CD4-positive, alpha-beta T cell (primary cell): Measurements from ENCODE around the gene ARNT2. TPM values are rescaled to one million over a fixed set of nuclear protein-coding genes. Genes with fewer than 3 reads are reported as not detected.

Source experiments
- ATAC-seq: fragments of 200-7000 bp; cut with Tn5 transposase; one replicate; pipeline ENCODE4 v1.10.0; 2022; ENCODE audit warnings: mild to moderate bottlenecking; ENCODE audit not compliant: poor library complexity
- CTCF ChIA-PET: fragments of 350-600 bp; sonication (Branson Sonifier 250); formaldehyde crosslinking; loops from one replicate; lab custom pipeline; 2021; ENCODE audit warnings: antibody characterized with exemption, inconsistent platforms; lab: Charles Lee
- POLR2A ChIA-PET: fragments of 350-600 bp; sonication (Branson Sonifier 250); formaldehyde crosslinking; loops from one replicate; lab custom pipeline; 2021; ENCODE audit warnings: antibody characterized with exemption, inconsistent platforms; lab: Charles Lee
- DNase-seq, 14 experiments: peaks; one replicate each; pipeline ENCODE4 v3.0.0-alpha.2; 2013 to 2020; ENCODE audit warnings: mixed read lengths in 2 of 14
- H3K27ac ChIP-seq, 2 donors: one replicate each; pipeline versions ENCODE4 v1.5.1 to v1.7.0; 2013; ENCODE audit warnings: low read length in 2 of 2, low read depth in 1 of 2, mild to moderate bottlenecking in 1 of 2
- H3K27me3 ChIP-seq, 2 experiments: 1 replicate in 1 of 2; 2 replicates in 1 of 2; pipeline versions ENCODE4 v1.6.1 to v1.7.0; 2013; ENCODE audit warnings: low read length in 2 of 2, control low read depth in 1 of 2, mild to moderate bottlenecking in 1 of 2, moderate library complexity in 1 of 2; ENCODE audit not compliant: insufficient read depth in 2 of 2, control insufficient read depth in 1 of 2
- H3K36me3 ChIP-seq: one replicate; pipeline ENCODE4 v1.6.1; 2013; ENCODE audit warnings: low read length, control low read depth; ENCODE audit not compliant: insufficient read depth
- H3K4me1 ChIP-seq: one replicate; pipeline ENCODE4 v1.6.1; 2013; ENCODE audit warnings: low read length, control low read depth; ENCODE audit not compliant: insufficient read depth
- H3K4me3 ChIP-seq: one replicate; pipeline ENCODE4 v1.5.1; 2013; ENCODE audit warnings: mild to moderate bottlenecking, low read length, moderate library complexity
- H3K9me3 ChIP-seq, 2 experiments: 1 replicate in 1 of 2; 2 replicates in 1 of 2; pipeline versions ENCODE4 v1.6.1 to v1.7.0; 2013; ENCODE audit warnings: low read length in 2 of 2, mild to moderate bottlenecking in 2 of 2, control low read depth in 1 of 2, moderate library complexity in 1 of 2; ENCODE audit not compliant: control insufficient read depth in 1 of 2, insufficient read depth in 1 of 2
- H3K27ac Mint-ChIP-seq: one replicate; pipeline ENCODE4 v1.8.0; 2020; ENCODE audit warnings: mixed read lengths
- H3K27me3 Mint-ChIP-seq: one replicate; pipeline ENCODE4 v1.8.0; 2021; ENCODE audit warnings: mixed read lengths
- H3K36me3 Mint-ChIP-seq: one replicate; pipeline ENCODE4 v1.8.0; 2021; ENCODE audit warnings: low read depth, mixed read lengths
- H3K4me1 Mint-ChIP-seq: one replicate; pipeline ENCODE4 v1.8.0; 2021; ENCODE audit warnings: low read depth, mixed read lengths
- H3K4me3 Mint-ChIP-seq: one replicate; pipeline ENCODE4 v1.8.0; 2020; ENCODE audit warnings: mild to moderate bottlenecking, mixed read lengths
- H3K9me3 Mint-ChIP-seq: one replicate; pipeline ENCODE4 v1.8.0; 2020; ENCODE audit warnings: mixed read lengths
- CTCF ChIP-seq: fragments of 200-600 bp; IDR thresholded peaks from one replicate; pipeline ENCODE4 v1.8.0; 2022; ENCODE audit warnings: antibody characterized with exemption, mild to moderate bottlenecking
- intact Hi-C, 2 experiments: fragments of 100-400 bp; cut with DNase I in 1 of 2; cut with micrococcal nuclease in 1 of 2; formaldehyde crosslinking; loops; one replicate each; pipeline versions ENCODE4 v1.15.1 to v1.9.0; 2023 to 2025; cut with DNase I, micrococcal nuclease
- total RNA-seq, 174 experiments: library from RNA in 2 of 174; stranded (reverse) in 2 of 174; gene quantifications; one replicate each; pipeline ENCODE4 v1.2.3 and lab custom pipeline; 2021 to 2026

ARNT2 gene
- total RNA-seq, 2 experiments from 2014 or later: not detected

GRCh38 chr15:80439140-80439539 is 35.0 kb downstream of the ARNT2 start:
- H3K27me3 Mint-ChIP-seq: peaks cover 33% of the 10 kb centered on the region
- H3K4me3 Mint-ChIP-seq: no peak overlapping the region
- H3K4me3 ChIP-seq: no peak overlapping the region
- no peak for TF ChIP-seq CTCF
- H3K27ac Mint-ChIP-seq: no peak overlapping the region
- no peaks in the 10 kb centered on the region for H3K36me3 Mint-ChIP-seq
- no peaks in the 10 kb centered on the region for H3K36me3 ChIP-seq
- CTCF ChIA-PET: no interaction called here
- ATAC-seq (no peak), DNase-seq (no peak)
- H3K27me3 ChIP-seq: peaks cover 4 to 7% of the 10 kb centered on the region in 2 experiments
- no peak overlapping the region for H3K27ac ChIP-seq
- POLR2A ChIA-PET: no interaction called here
- H3K4me1 ChIP-seq: no peaks in the 10 kb centered on the region
- H3K9me3 ChIP-seq: no peaks in the 10 kb centered on the region
- H3K9me3 Mint-ChIP-seq: no peaks in the 10 kb centered on the region
- H3K4me1 Mint-ChIP-seq: no peaks in the 10 kb centered on the region
- intact Hi-C loops: no loop called here

GRCh38 chr15:80440024-80440423 is 35.8 kb downstream of the ARNT2 start:
- intact Hi-C loops: no loop called here
- no peak overlapping the region for H3K27ac Mint-ChIP-seq
- no peaks in the 10 kb centered on the region for H3K4me1 Mint-ChIP-seq
- no peaks in the 10 kb centered on the region for H3K9me3 ChIP-seq
- H3K36me3 ChIP-seq: no peaks in the 10 kb centered on the region
- H3K27me3 Mint-ChIP-seq: peaks cover 29% of the 10 kb centered on the region
- ChIA-PET POLR2A (no interaction called here), CTCF (no interaction called here)
- no peak overlapping the region for H3K4me3 Mint-ChIP-seq
- no peak overlapping the region for H3K27ac ChIP-seq
- no peak for TF ChIP-seq CTCF
- no peaks in the 10 kb centered on the region for H3K4me1 ChIP-seq
- H3K27me3 ChIP-seq: peaks cover 4 to 7% of the 10 kb centered on the region in 2 experiments
- ATAC-seq: no peak
- no peak overlapping the region for H3K4me3 ChIP-seq
- no peaks in the 10 kb centered on the region for H3K36me3 Mint-ChIP-seq
- H3K9me3 Mint-ChIP-seq: no peaks in the 10 kb centered on the region
- no peak for DNase-seq

GRCh38 chr15:80441041-80441440 is 36.9 kb downstream of the ARNT2 start:
- Histone ChIP-seq H3K4me3 (no peak overlapping the region), H3K4me1 (no peaks in the 10 kb centered on the region), H3K27ac (no peak overlapping the region), H3K27me3 (peaks cover 4 to 7% of the 10 kb centered on the region in 2 experiments), H3K9me3 (no peaks in the 10 kb centered on the region), H3K36me3 (no peaks in the 10 kb centered on the region)
- no peak for TF ChIP-seq CTCF
- Mint-ChIP-seq H3K27me3 (peaks cover 29% of the 10 kb centered on the region), H3K36me3 (no peaks in the 10 kb centered on the region), H3K4me1 (no peaks in the 10 kb centered on the region), H3K9me3 (no peaks in the 10 kb centered on the region), H3K4me3 (no peak overlapping the region), H3K27ac (no peak overlapping the region)
- DNase-seq: no peak
- intact Hi-C loops: no loop called here
- CTCF ChIA-PET: no interaction called here
- POLR2A ChIA-PET: no interaction called here
- ATAC-seq: no peak
